GM18517 (cell line): ENCODE measurements around the gene METTL1.
"Not testable (repeated sequence)": the region's sequence is repeated elsewhere in the genome, so short reads cannot be mapped to it uniquely, and the experiment has no call there.

Experiments used
- ATAC-seq: cut with Tn5 transposase; IDR thresholded peaks from one replicate; pipeline ENCODE4 v1.9.1; 2021; ENCODE audit warnings: mild to moderate bottlenecking, moderate library complexity; ENCODE audit not compliant: unreplicated experiment

The METTL1 gene

GRCh38 chr12:57771873-57772428, at the start of gene METTL1:
Gene METTL1 (minus strand): TSS chr12:57772105. CDS start chr12:57772083, 22 bp downstream.
- ATAC-seq: peak; percentile 70

GRCh38 chr12:57821015-57821414, 49.1 kb upstream of the METTL1 start:
- not testable (repeated sequence) for ATAC-seq

GRCh38 chr12:57820119-57820518, 48.2 kb upstream of the METTL1 start:
- not testable (repeated sequence) for ATAC-seq

GRCh38 chr12:57817990-57818331, 46.1 kb upstream of the METTL1 start:
- not testable (repeated sequence) for ATAC-seq

GRCh38 chr12:57817261-57817989, 45.5 kb upstream of the METTL1 start:
- no peak for ATAC-seq

GRCh38 chr12:57816855-57817151, 44.9 kb upstream of the METTL1 start:
- no peak for ATAC-seq

GRCh38 chr12:57816001-57816854, 44.3 kb upstream of the METTL1 start:
- ATAC-seq: no peak

- no peak for ATAC-seq
Observed at GRCh38 chr12:57815177-57816000, 43.5 kb upstream of the METTL1 start.

- ATAC-seq: no peak
Observed at GRCh38 chr12:57813971-57814772, 42.3 kb upstream of the METTL1 start.

- no peak for ATAC-seq
Observed at GRCh38 chr12:57813111-57813970, 41.4 kb upstream of the METTL1 start.

GRCh38 chr12:57811028-57811755, 39.3 kb upstream of the METTL1 start:
- no peak for ATAC-seq

- no peak for ATAC-seq
Observed at GRCh38 chr12:57810450-57810849, 38.5 kb upstream of the METTL1 start.

- ATAC-seq: no peak
Observed at GRCh38 chr12:57809425-57809824, 37.5 kb upstream of the METTL1 start.

- no peak for ATAC-seq
Observed at GRCh38 chr12:57808351-57808750, 36.4 kb upstream of the METTL1 start.

GRCh38 chr12:57807285-57807684, 35.4 kb upstream of the METTL1 start:
- ATAC-seq: no peak

- ATAC-seq: no peak
Observed at GRCh38 chr12:57806677-57807076, 34.8 kb upstream of the METTL1 start.

- ATAC-seq: no peak
Observed at GRCh38 chr12:57803319-57803893, 31.5 kb upstream of the METTL1 start.

GRCh38 chr12:57802607-57803006, 30.7 kb upstream of the METTL1 start:
- no peak for ATAC-seq
